Measurements from ENCODE around the gene GAS7.

DNA sequence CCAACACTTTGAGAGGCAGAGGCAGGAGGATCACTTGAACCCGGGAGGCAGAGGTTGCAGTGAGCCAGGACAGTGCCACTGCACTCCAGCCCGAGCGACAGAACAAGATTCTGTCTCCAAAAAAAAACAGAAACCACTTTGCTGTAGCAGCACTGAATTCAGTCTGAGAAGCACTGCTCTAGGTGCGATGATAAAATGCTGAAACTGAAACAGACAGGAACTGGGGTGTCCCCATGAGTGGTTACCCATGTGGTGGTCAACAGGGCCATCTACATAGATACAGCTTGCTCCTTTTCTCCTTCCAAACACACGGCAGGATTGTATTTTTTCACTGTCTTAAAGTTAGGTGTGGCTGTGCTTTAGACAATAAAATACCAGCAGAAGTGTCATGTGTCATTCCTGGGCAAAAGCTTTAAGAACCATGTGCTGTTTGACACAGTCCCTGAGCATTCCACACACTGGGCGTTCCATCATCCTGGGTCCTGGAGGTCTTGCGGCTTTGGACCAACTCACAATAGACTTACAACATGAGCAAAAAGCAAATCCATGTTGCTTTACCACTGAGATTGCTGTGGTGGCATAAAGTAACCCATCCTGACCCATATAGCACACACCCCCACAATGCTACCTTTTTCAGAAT lies 11.5 kb downstream of the GAS7 start:
- no peak for TF ChIP-seq POLR2A (IDR thresholded peaks at IDR 0.05)
- no peak for TF ChIP-seq CTCF (IDR thresholded peaks at IDR 0.05)
- TF ChIP-seq EP300 (IDR thresholded peaks at IDR 0.05): no peak
